HG02759 (cell line): ENCODE measurements around the gene CHTF8.

Experiments used
- ATAC-seq: cut with Tn5 transposase; IDR thresholded peaks from one replicate; pipeline ENCODE4 v1.9.1; 2021; ENCODE audit warnings: mild to moderate bottlenecking, moderate library complexity; ENCODE audit not compliant: unreplicated experiment

The CHTF8 gene

GRCh38 chr16:69088684-69089083 is 43.7 kb downstream of the CHTF8 start:
- no peak for ATAC-seq

GRCh38 chr16:69087161-69087581 is 45.2 kb downstream of the CHTF8 start:
- ATAC-seq: no peak

GRCh38 chr16:69085032-69085695 is 47.2 kb downstream of the CHTF8 start:
- no peak for ATAC-seq

GRCh38 chr16:69084289-69084688 is 48.1 kb downstream of the CHTF8 start:
- no peak for ATAC-seq

DNA sequence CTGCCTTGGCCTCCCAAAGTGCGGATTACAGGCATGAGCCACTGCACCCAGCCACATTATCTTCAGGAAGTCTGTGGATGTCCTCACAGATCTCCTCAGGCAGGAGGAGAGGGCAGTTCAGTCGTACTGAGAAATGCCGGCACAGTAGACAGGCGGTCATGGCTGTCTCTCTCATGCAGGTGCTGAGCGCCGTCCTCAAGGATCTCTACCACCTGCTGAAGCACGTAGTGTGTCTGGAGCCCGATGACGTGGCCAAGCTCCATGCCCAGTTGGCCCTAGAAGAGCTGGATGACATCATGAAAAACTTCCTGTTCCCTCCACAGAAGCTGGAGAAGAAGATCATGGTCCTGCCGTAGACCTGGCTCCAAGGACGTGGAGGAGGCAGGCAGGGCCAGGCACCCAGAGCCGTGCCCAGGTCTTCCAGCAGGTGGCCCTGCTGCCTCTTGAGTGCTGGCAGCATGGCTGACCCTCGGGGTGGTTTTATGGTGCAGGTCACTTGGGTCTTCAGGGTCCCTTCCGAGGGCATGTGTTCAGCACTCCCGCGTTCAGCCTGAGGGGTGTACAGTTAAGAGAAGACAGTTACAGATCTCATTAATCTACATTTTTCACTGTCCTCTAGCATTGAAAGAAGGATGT is 49.0 kb downstream of the CHTF8 start:
- ATAC-seq: no peak

- ATAC-seq: no peak
Observed at GRCh38 chr16:69079697-69080096, 52.7 kb downstream of the CHTF8 start.

DNA sequence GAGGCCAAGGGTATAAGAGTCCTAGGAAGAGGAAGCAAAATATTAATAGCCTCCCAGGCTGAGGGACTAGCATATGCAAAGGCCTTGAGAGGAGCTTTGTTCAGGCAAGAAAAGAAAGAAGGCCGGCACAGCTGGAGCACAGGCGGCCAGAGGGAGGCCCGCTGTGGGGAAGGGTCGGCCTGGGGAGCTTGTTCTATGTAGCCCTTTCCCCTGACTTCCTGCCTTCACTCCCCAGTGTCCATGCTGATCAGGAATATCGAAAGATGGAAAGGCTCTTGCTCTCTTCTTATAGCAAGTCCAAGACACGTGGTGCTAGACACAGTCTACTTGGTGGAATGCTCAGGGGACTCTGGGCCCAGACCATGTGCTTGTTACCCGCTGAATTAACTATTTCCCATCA is 54.3 kb downstream of the CHTF8 start:
- no peak for ATAC-seq

DNA sequence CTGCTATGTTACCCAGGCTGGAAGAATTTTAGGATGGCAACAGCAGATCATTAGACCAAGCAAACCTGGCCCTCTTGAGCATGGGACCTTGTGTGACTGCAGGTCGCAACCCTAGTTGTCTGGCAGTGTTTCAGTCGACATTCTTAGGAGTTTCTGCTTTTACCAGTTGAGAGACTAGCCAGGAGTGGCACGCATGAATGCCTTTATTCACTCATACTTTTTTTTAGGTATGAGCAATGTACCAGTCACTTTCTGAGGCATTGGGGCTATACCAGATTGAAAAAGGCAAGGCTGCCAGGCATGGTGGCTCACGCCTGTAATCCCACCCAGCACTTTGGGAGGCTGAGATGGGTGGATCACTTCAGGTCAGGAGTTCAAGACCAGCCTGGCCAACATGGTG is 55.1 kb downstream of the CHTF8 start:
- no peak for ATAC-seq

DNA sequence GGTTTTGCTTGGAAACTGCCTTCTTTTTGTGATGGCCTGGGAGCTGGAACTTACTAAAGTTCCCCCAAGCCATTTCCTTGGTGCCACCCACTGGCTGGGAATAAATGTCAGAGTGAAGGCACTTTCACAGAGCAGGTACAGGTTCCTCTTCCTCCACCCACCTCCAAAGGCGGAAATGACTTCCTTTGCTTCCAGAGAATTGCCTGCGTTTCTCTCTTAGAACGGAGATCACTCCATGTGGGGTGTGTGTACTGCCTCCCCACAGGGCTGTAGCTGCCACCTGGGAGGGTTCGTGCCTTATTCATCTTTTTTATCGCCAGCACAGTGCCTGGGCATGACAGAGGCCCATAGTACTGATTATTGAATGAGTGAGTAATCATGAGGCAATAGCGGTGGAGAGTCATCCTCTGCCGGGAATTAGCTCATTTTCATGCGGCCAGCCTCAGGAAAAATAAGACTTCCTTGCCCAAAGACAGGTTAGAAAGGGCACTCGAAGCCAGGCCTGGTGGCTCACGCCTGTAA is 59.1 kb downstream of the CHTF8 start:
- no peak for ATAC-seq

DNA sequence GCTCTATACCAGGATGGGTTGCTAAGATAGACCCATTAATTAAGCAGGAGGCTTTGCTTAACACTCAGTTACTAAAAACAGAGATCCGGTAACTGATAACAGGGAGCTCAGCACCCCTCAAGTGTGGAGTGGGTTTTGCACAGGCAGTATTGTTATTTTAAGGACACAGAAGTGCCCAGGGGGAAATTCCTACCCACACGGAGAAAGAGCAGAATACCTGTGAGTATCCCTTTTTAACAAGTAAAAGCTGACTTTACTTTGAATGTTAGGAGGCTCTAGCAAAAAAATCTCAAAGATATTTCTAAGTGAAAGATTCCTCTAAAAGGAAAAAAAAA is 59.8 kb downstream of the CHTF8 start:
- no peak for ATAC-seq

- ATAC-seq: no peak
Observed at GRCh38 chr16:69071036-69071435, 61.4 kb downstream of the CHTF8 start.

- no peak for ATAC-seq
Observed at GRCh38 chr16:69069504-69069903, 62.9 kb downstream of the CHTF8 start.
